ENCODE data around the gene KCMF1.

Gene KCMF1

GRCh38 chr2:84956334-84957297 lies 14.3 kb upstream of the KCMF1 start:
- no peak for DNase-seq (ENCODE audit: low read depth in 1 of 2, low spot score in 1 of 2)

GRCh38 chr2:84957771-84958134 lies 13.2 kb upstream of the KCMF1 start:
- DNase-seq (ENCODE audit: low read depth in 1 of 2, low spot score in 1 of 2), result no peak

GRCh38 chr2:84958135-84959059 lies 12.6 kb upstream of the KCMF1 start:
- DNase-seq (ENCODE audit: low read depth in 1 of 2, low spot score in 1 of 2), result no peak

- no peak for DNase-seq (ENCODE audit: low read depth in 1 of 2, low spot score in 1 of 2)
These were observed 11.8 kb upstream of the KCMF1 start for GRCh38 chr2:84959095-84959565.

- DNase-seq (ENCODE audit: low read depth in 1 of 2, low spot score in 1 of 2), result no peak
These were observed 11.1 kb upstream of the KCMF1 start for GRCh38 chr2:84959566-84960506.

- no peak for DNase-seq (ENCODE audit: low read depth in 1 of 2, low spot score in 1 of 2)
These were observed 8.0 kb upstream of the KCMF1 start for GRCh38 chr2:84962917-84963316.

GRCh38 chr2:84963323-84963691 lies 7.7 kb upstream of the KCMF1 start:
- DNase-seq (ENCODE audit: low read depth in 1 of 2, low spot score in 1 of 2), result no peak

GRCh38 chr2:84963692-84964405 lies 7.1 kb upstream of the KCMF1 start:
- no peak for DNase-seq (ENCODE audit: low read depth in 1 of 2, low spot score in 1 of 2)

GRCh38 chr2:84964406-84965191 lies 6.4 kb upstream of the KCMF1 start:
- DNase-seq (ENCODE audit: low read depth in 1 of 2, low spot score in 1 of 2), result no peak

GRCh38 chr2:84965192-84965516 lies 5.8 kb upstream of the KCMF1 start:
- DNase-seq (ENCODE audit: low read depth in 1 of 2, low spot score in 1 of 2), result no peak

- no peak for DNase-seq (ENCODE audit: low read depth in 1 of 2, low spot score in 1 of 2)
These were observed 5.1 kb upstream of the KCMF1 start for GRCh38 chr2:84965827-84966226.

- no peak for DNase-seq (ENCODE audit: low read depth in 1 of 2, low spot score in 1 of 2)
These were observed 4.2 kb upstream of the KCMF1 start for GRCh38 chr2:84966731-84967130.

GRCh38 chr2:84969511-84970209 lies 1.3 kb upstream of the KCMF1 start:
- DNase-seq (ENCODE audit: low read depth in 1 of 2, low spot score in 1 of 2), result no peak

- DNase-seq (ENCODE audit: low read depth in 1 of 2, low spot score in 1 of 2), result peak; percentile 31 to 45
These were observed 622 bp upstream of the KCMF1 start for GRCh38 chr2:84970210-84970867.

GRCh38 chr2:84971510-84972206 lies 697 bp downstream of the KCMF1 start:
- DNase-seq (ENCODE audit: low read depth in 1 of 2, low spot score in 1 of 2), result peak; percentile 46 to 47

- no peak for DNase-seq (ENCODE audit: low read depth in 1 of 2, low spot score in 1 of 2)
These were observed 1.3 kb downstream of the KCMF1 start for GRCh38 chr2:84972207-84972783.

GRCh38 chr2:84972932-84973331 lies 2.0 kb downstream of the KCMF1 start:
- no peak for DNase-seq (ENCODE audit: low read depth in 1 of 2, low spot score in 1 of 2)
